HG03095 (cell line): Measurements from ENCODE around the gene NGRN.

ENCODE experiments used
- ATAC-seq: cut with Tn5 transposase; IDR thresholded peaks from one replicate; pipeline ENCODE4 v1.9.1; 2021; ENCODE audit warnings: moderate library complexity; ENCODE audit not compliant: unreplicated experiment

NGRN gene

DNA sequence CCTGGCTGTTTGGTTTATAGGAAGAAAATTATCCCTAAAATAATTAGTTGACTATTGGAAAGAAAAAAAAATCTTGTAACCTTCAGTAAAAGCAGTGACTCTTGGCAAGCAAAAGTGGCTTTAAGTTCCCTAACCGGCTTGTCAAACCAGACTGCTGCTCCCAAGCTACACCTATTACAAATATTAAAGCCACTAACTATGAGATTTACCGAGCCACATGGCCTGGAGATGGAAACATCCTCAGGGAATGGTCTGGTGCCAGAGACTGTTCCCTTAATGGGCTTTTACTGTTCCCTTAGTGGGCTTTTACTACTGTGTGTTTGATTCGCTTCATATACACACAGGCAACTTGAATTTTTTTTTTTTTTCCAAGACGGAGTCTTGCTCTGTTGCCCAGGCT is 50.7 kb downstream of the NGRN start:
- no peak for ATAC-seq

- ATAC-seq: no peak
These were observed 53.1 kb downstream of the NGRN start for GRCh38 chr15:90318591-90318990.

GRCh38 chr15:90320062-90320884 is 54.8 kb downstream of the NGRN start:
- ATAC-seq: peak; percentile 90

- ATAC-seq: no peak
These were observed 55.4 kb downstream of the NGRN start for GRCh38 chr15:90320885-90321278.
